ENCODE measurements around the gene MCEE.

MCEE gene

GRCh38 chr2:71064754-71065621, 65.0 kb downstream of the MCEE start:
- no peak overlapping the region for H3K4me3 ChIP-seq (ENCODE audit: low read length)
- TF ChIP-seq CTCF (conservative IDR thresholded peaks at IDR 0.05; ENCODE audit: low read length) = no peak
- peak; percentile 54 for DNase-seq (ENCODE audit: low read depth)

- no peak for TF ChIP-seq CTCF (conservative IDR thresholded peaks at IDR 0.05; ENCODE audit: low read length)
- no peak overlapping the region for H3K4me3 ChIP-seq (ENCODE audit: low read length)
- no peak for DNase-seq (ENCODE audit: low read depth)
Measured at GRCh38 chr2:71064110-71064611, 65.9 kb downstream of the MCEE start.

- no peak overlapping the region for H3K4me3 ChIP-seq (ENCODE audit: low read length)
- no peak for DNase-seq (ENCODE audit: low read depth)
- no peak for TF ChIP-seq CTCF (conservative IDR thresholded peaks at IDR 0.05; ENCODE audit: low read length)
Measured at GRCh38 chr2:71063216-71063615, 66.8 kb downstream of the MCEE start.

GRCh38 chr2:71060871-71061270, 69.2 kb downstream of the MCEE start:
- H3K4me3 ChIP-seq (ENCODE audit: low read length) = no peak overlapping the region
- no peak for TF ChIP-seq CTCF (conservative IDR thresholded peaks at IDR 0.05; ENCODE audit: low read length)
- peak; percentile 31 for DNase-seq (ENCODE audit: low read depth)

- no peak overlapping the region for H3K4me3 ChIP-seq (ENCODE audit: low read length)
- TF ChIP-seq CTCF (conservative IDR thresholded peaks at IDR 0.05; ENCODE audit: low read length) = no peak
- no peak for DNase-seq (ENCODE audit: low read depth)
Measured at GRCh38 chr2:71060211-71060610, 69.8 kb downstream of the MCEE start.

Data from AG10803 (cell line).